Measurements from ENCODE around the gene FGFR4. TPM values are rescaled to one million over a fixed set of nuclear protein-coding genes. Genes with fewer than 3 reads are reported as not detected.

FGFR4 gene
- total RNA-seq, 1 donor from 2014 or later, result 0.93 TPM

DNA sequence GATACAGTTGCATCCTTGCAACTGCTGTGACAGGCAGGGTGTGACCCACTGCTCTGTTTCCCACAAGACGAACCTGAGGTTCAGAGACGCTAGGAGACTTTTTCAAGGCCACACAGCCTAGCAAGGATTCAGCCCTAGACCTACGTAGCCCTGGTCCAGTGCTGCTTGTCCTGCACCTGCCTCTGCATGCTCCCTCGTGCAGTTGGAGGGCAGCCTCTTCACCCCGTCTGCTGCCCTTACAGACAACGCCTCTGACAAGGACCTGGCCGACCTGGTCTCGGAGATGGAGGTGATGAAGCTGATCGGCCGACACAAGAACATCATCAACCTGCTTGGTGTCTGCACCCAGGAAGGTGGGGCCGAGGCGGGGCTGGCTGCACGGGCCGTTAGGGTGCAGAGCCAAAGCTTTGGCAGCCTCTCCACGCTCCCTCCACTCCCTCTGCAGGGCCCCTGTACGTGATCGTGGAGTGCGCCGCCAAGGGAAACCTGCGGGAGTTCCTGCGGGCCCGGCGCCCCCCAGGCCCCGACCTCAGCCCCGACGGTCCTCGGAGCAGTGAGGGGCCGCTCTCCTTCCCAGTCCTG is 8.5 kb downstream of the FGFR4 start:
- peak overlapping the region; percentile 77 for H3K27ac ChIP-seq (replicated peaks)

DNA sequence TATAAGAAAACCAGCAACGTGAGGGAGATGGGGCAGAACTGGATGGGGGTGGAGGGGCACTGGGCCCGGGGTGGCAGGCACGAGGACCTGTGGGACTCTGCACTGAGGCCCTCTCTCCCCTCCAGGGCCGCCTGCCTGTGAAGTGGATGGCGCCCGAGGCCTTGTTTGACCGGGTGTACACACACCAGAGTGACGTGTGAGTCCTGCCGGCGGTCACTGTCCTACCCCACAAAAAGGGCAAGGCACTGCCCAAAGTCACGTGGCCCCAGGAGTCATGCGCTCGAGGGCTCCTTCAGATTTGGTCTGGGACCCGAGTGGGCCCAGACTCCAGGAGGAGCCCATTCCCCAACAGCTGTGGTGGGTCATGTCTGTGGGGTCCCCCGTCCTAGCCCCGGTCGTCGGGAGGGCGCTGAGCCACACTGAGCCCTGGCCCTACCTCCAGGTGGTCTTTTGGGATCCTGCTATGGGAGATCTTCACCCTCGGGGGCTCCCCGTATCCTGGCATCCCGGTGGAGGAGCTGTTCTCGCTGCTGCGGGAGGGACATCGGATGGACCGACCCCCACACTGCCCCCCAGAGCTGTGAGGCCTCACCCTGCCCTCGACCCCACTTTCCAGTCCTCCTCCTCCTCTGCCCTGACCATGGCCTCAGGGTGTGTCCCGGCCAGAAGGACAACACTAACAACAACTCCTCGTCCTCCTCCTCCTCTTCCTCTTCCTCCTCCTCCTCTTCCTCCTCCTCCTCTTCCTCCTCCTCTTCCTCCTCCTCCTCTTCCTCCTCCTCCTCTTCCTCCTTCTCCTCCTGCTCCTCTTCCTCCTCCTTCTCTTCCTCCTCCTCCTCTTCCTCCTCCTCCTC is 9.7 kb downstream of the FGFR4 start:
- H3K36me3 ChIP-seq, result no peaks in the 10 kb centered on the region
- H3K27me3 ChIP-seq (ENCODE audit: low read depth), result peaks cover 16% of the 10 kb centered on the region
- H3K27ac ChIP-seq (replicated peaks), result no peak overlapping the region
- intact Hi-C loops (cut with micrococcal nuclease), result no loop called here
- no peak overlapping the region for H3K4me3 ChIP-seq
- H3K9me3 ChIP-seq (replicated peaks), result no peaks in the 10 kb centered on the region
- no peak for TF ChIP-seq CTCF (IDR thresholded peaks at IDR 0.05; ENCODE audit: borderline replicate concordance)
- no peak for DNase-seq
- H3K4me1 ChIP-seq, result peaks cover 33% of the 10 kb centered on the region

More for the DNA sequence above, 8.5 kb downstream of the FGFR4 start:
- no peaks in the 10 kb centered on the region for H3K36me3 ChIP-seq
- no peak for DNase-seq
- H3K9me3 ChIP-seq (replicated peaks), result no peaks in the 10 kb centered on the region
- intact Hi-C loops (cut with micrococcal nuclease), result no loop called here
- H3K27me3 ChIP-seq (ENCODE audit: low read depth), result peaks cover 16% of the 10 kb centered on the region
- no peak overlapping the region for H3K4me3 ChIP-seq
- peaks cover 33% of the 10 kb centered on the region for H3K4me1 ChIP-seq
- no peak for TF ChIP-seq CTCF (IDR thresholded peaks at IDR 0.05; ENCODE audit: borderline replicate concordance)

- no peaks in the 10 kb centered on the region for H3K36me3 ChIP-seq
- H3K27me3 ChIP-seq (ENCODE audit: low read depth), result peaks cover 21% of the 10 kb centered on the region
- no peaks in the 10 kb centered on the region for H3K9me3 ChIP-seq (replicated peaks)
- no peak overlapping the region for H3K27ac ChIP-seq (replicated peaks)
- no peak for TF ChIP-seq CTCF (IDR thresholded peaks at IDR 0.05; ENCODE audit: borderline replicate concordance)
- H3K4me1 ChIP-seq, result peaks cover 33% of the 10 kb centered on the region
- intact Hi-C loops (cut with micrococcal nuclease), result no loop called here
- no peak overlapping the region for H3K4me3 ChIP-seq
- no peak for DNase-seq
Measured at GRCh38 chr5:177097016-177097985, 10.6 kb downstream of the FGFR4 start.

DNA sequence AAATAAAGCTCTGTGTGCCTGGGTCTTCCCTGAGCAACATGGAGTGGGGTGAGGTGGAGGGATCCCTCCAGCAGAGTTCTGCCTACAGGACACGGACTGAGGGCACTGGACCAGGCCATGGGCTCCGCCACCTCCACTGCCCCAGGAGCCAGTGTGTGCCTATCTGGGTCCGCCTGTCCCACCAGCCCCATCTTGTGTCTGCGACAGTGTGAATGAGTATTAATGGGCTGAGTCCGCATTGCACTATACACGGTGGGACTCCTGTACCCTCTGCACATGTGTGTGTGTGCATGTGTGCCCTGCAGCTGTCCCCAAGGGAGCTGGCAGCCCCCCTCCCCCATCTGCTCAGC is 11.4 kb downstream of the FGFR4 start:
- Histone ChIP-seq H3K9me3 (replicated peaks) (no peaks in the 10 kb centered on the region), H3K36me3 (no peaks in the 10 kb centered on the region), H3K27me3 (ENCODE audit: low read depth) (peaks cover 29% of the 10 kb centered on the region), H3K4me3 (no peak overlapping the region), H3K4me1 (peaks cover 33% of the 10 kb centered on the region), H3K27ac (replicated peaks) (no peak overlapping the region)
- no peak for TF ChIP-seq CTCF (IDR thresholded peaks at IDR 0.05; ENCODE audit: borderline replicate concordance)
- intact Hi-C loops (cut with micrococcal nuclease), result no loop called here
- DNase-seq, result no peak

DNA sequence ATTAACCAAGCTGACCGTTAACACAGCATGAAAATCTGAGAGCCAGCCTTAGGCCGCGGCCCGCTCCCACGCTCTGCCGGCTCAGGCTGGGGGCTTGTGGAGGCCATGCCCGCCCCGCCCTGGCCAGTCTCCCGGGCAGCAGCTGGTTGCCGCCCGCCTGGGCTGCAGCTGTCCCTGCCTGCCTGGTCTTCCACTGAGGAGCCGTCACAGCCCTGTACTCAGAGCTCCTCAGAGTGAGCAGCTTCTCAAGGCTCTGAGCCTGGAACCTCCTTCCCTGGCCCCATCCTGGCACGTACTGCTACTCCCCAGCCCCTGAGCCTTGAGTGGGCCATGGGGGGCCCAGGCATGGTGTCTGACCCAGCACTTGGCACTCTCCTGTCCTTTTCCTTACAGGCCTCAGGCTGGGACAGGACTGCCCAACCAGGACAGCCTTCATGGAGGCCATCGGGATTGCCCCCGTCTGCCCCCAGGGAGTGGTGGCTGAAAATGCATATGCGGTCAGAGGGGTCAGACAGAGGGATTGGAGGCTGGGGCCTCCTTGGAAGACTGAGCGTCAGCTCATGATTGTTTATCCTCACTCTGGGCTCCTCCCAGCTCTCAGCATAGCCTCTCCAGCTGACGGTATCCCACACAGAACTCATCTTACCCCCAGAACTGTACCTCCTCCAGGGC is 11.9 kb downstream of the FGFR4 start:
- DNase-seq, result peak; percentile 54

More for the DNA sequence above, 11.9 kb downstream of the FGFR4 start:
- TF ChIP-seq CTCF (IDR thresholded peaks at IDR 0.05; ENCODE audit: borderline replicate concordance), result no peak
- no peaks in the 10 kb centered on the region for H3K9me3 ChIP-seq (replicated peaks)
- peaks cover 34% of the 10 kb centered on the region for H3K27me3 ChIP-seq (ENCODE audit: low read depth)
- no peak overlapping the region for H3K27ac ChIP-seq (replicated peaks)
- peaks cover 33% of the 10 kb centered on the region for H3K4me1 ChIP-seq
- H3K36me3 ChIP-seq, result no peaks in the 10 kb centered on the region
- H3K4me3 ChIP-seq, result no peak overlapping the region
- intact Hi-C loops (cut with micrococcal nuclease), result no loop called here
